ENCODE data around the gene SLC38A10.
"Not testable (repeated sequence)": the region's sequence is repeated elsewhere in the genome, so short reads cannot be mapped to it uniquely, and the experiment has no call there.

SLC38A10 gene

DNA sequence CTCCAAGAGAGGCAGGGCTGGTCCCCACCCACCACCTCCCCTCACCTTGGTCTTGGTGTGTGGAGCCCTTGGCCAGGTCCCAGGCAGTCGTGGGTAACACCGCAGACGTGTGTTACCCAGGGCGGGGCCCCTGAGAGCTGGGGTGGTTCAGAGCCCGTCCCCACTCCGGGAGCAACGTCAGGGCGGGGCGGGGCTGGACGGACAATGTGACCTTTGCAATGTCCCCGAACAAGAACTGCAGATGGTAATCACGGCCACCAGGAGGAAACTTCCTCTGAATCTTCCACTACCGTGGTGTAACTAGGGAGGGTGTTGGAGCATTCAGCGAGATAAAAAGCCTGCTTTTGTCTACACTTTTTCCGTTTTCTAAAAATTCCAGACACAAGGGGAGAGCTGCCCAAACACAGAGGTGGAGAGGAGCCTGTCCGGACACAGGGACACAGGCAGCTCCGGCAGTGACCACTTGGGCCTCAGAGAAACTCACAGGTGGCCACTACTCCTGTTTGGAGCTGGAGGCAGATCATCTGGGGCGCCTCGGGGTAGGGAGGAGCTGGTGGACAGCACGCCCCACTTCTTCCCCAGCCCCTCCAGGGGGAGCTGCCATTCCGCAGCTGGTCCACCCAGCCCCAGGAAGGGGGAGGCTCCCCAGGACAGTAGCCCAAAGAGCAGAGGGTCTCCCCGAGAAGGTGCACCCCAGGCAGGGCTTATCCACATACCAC lies 14.2 kb upstream of the SLC38A10 start:
- H3K27me3 ChIP-seq (ENCODE audit: control insufficient read depth, low read length), result no peaks in the 10 kb centered on the region
- no peak overlapping the region for H3K4me3 ChIP-seq (ENCODE audit: low read length)
- no peaks in the 10 kb centered on the region for H3K36me3 ChIP-seq (ENCODE audit: control insufficient read depth, low read length)
- TF ChIP-seq, protein P1, sequence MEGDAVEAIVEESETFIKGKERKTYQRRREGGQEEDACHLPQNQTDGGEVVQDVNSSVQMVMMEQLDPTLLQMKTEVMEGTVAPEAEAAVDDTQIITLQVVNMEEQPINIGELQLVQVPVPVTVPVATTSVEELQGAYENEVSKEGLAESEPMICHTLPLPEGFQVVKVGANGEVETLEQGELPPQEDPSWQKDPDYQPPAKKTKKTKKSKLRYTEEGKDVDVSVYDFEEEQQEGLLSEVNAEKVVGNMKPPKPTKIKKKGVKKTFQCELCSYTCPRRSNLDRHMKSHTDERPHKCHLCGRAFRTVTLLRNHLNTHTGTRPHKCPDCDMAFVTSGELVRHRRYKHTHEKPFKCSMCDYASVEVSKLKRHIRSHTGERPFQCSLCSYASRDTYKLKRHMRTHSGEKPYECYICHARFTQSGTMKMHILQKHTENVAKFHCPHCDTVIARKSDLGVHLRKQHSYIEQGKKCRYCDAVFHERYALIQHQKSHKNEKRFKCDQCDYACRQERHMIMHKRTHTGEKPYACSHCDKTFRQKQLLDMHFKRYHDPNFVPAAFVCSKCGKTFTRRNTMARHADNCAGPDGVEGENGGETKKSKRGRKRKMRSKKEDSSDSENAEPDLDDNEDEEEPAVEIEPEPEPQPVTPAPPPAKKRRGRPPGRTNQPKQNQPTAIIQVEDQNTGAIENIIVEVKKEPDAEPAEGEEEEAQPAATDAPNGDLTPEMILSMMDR (IDR thresholded peaks at IDR 0.05; ENCODE audit: low read depth, low read length, poor library complexity, severe bottlenecking), result no peak
- H3K9me2 ChIP-seq (replicated peaks; ENCODE audit: control insufficient read depth, low read length), result no peaks in the 10 kb centered on the region
- no peaks in the 10 kb centered on the region for H3K79me2 ChIP-seq (ENCODE audit: control insufficient read depth, low read length)
- H3F3A ChIP-seq (ENCODE audit: control insufficient read depth, insufficient read depth), result no peaks in the 10 kb centered on the region
- no peak overlapping the region for H3K27ac ChIP-seq (ENCODE audit: low read depth, low read length)
- H4K20me1 ChIP-seq (ENCODE audit: control insufficient read depth, insufficient read depth, low read depth, low read length), result no peaks in the 10 kb centered on the region
- H3K4me2 ChIP-seq (ENCODE audit: low read length), result no peak overlapping the region
- no peaks in the 10 kb centered on the region for H3K9me3 ChIP-seq (ENCODE audit: control insufficient read depth, insufficient read depth, low read length)
- H3K4me1 ChIP-seq (ENCODE audit: control insufficient read depth, low read length), result no peaks in the 10 kb centered on the region

DNA sequence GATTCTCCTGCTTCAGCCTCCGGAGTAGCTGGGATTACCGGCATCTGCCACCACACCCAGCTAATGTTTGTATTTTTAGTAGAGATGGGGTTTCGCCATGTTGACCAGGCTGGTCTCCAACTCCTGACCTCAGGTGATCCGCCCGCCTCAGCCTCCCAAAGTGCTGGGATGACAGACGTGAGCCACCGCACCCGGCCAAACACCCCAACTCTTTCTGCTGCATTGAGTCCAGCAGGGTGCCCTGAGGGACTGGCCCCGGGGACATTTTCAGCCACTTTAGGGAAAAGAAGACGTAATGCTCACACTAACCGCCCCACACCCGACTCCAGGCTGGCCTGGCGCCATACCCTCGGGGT lies 13.7 kb upstream of the SLC38A10 start:
- not testable (repeated sequence) for H3K4me2 ChIP-seq (ENCODE audit: low read length); H3K27ac ChIP-seq (ENCODE audit: low read depth, low read length); H3F3A ChIP-seq (ENCODE audit: control insufficient read depth, insufficient read depth); H3K4me1 ChIP-seq (ENCODE audit: control insufficient read depth, low read length); H3K79me2 ChIP-seq (ENCODE audit: control insufficient read depth, low read length); H3K27me3 ChIP-seq (ENCODE audit: control insufficient read depth, low read length); H3K36me3 ChIP-seq (ENCODE audit: control insufficient read depth, low read length); H3K9me3 ChIP-seq (ENCODE audit: control insufficient read depth, insufficient read depth, low read length); H4K20me1 ChIP-seq (ENCODE audit: control insufficient read depth, insufficient read depth, low read depth, low read length); H3K9me2 ChIP-seq (replicated peaks; ENCODE audit: control insufficient read depth, low read length); H3K4me3 ChIP-seq (ENCODE audit: low read length)

DNA sequence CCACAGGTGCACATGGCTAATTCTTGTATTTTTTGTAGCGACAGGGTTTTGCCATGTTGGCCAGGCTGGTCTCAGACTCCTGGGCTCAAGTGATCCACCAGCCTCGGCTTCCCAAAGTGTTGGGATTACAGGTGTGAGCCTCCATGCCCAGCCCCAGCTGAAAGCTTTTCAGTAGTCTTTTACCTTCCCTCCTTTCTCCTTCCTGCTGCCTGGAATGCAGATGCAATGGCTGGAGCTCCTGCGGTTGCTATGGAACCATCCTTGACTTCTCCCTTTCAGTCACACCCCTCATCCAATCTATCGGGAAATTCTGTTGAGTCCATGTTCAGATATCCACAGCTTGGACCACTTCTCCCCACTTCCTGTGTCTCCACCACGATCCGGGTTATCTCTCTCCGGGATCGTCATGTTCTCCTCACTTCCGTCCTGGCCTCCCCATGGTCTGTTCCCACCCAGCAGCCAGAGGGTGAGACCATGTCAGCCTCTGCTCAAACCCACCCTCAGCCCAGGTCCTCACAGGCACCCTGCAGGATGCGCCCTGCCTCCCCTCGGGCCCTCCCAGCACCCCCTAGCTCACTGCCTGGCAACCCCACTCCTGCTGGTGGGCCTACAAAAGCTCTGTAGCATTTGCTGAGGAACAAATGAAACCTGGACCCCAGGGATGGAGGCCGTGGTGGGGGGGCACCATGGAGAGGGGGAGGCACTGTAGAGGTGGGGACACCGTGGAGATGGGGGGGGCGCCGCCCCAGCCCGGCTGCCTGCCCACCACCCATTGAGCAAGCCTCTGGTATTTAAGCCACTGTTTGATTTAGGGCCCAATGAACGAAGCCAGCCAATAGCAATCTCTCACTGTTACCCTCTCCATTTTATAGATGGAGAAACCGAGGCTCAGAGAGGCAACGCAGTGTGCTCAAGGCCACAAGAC lies 12.8 kb upstream of the SLC38A10 start:
- TF ChIP-seq, protein P1 (IDR thresholded peaks at IDR 0.05; ENCODE audit: low read depth, low read length, poor library complexity, severe bottlenecking), result no peak
- no peak for TF ChIP-seq EZH2phosphoT487 (IDR thresholded peaks at IDR 0.05; ENCODE audit: borderline replicate concordance, low read length)
- H3K27ac ChIP-seq (ENCODE audit: low read depth, low read length), result no peak overlapping the region
- H3K4me3 ChIP-seq (ENCODE audit: low read length), result no peak overlapping the region

DNA sequence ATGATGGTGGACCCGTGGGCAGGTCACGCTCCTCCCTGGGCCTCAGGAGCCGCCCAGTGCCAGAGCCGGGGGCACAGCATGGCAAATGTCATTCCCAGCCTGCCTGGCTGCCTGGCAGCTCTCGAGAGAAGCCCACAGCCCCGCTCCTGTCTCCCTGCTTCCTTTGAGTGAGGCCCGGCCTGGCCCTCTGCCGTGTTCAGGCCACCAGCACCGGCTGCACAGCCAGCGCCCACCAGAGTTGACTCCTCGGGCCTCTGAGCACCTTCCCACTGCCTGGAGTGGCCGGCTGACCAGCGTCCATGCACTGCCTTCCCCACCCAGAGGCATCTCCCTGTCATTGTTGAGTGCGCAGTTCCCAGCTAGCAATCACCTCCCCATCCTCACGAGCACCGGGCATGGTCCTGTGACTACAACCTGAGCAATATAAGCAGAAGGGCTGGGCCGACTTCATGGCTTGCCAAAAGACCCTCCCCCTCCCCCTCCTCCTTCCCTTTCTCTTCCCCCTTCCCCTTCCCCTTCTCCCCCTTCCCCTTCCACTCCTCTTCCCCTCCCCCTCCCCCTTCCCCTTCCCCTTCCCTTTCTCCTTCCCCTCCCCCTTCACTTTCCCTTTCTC lies 11.9 kb upstream of the SLC38A10 start:
- Histone ChIP-seq H3K4me2 (ENCODE audit: low read length) (no peak overlapping the region), H3K27ac (ENCODE audit: low read depth, low read length) (no peak overlapping the region)
- no peak for TF ChIP-seq EZH2phosphoT487 (IDR thresholded peaks at IDR 0.05; ENCODE audit: borderline replicate concordance, low read length)
- TF ChIP-seq, protein P1 (IDR thresholded peaks at IDR 0.05; ENCODE audit: low read depth, low read length, poor library complexity, severe bottlenecking), result no peak

More for the DNA sequence above, 12.8 kb upstream of the SLC38A10 start:
- H3F3A ChIP-seq (ENCODE audit: control insufficient read depth, insufficient read depth), result no peaks in the 10 kb centered on the region
- no peaks in the 10 kb centered on the region for H3K27me3 ChIP-seq (ENCODE audit: control insufficient read depth, low read length)
- no peaks in the 10 kb centered on the region for H3K9me2 ChIP-seq (replicated peaks; ENCODE audit: control insufficient read depth, low read length)
- H3K9me3 ChIP-seq (ENCODE audit: control insufficient read depth, insufficient read depth, low read length), result no peaks in the 10 kb centered on the region
- no peaks in the 10 kb centered on the region for H4K20me1 ChIP-seq (ENCODE audit: control insufficient read depth, insufficient read depth, low read depth, low read length)
- no peaks in the 10 kb centered on the region for H3K36me3 ChIP-seq (ENCODE audit: control insufficient read depth, low read length)
- no peaks in the 10 kb centered on the region for H3K4me1 ChIP-seq (ENCODE audit: control insufficient read depth, low read length)
- H3K79me2 ChIP-seq (ENCODE audit: control insufficient read depth, low read length), result no peaks in the 10 kb centered on the region
- H3K4me2 ChIP-seq (ENCODE audit: low read length), result no peak overlapping the region

More for the DNA sequence above, 11.9 kb upstream of the SLC38A10 start:
- no peaks in the 10 kb centered on the region for H3K36me3 ChIP-seq (ENCODE audit: control insufficient read depth, low read length)
- no peaks in the 10 kb centered on the region for H3F3A ChIP-seq (ENCODE audit: control insufficient read depth, insufficient read depth)
- no peaks in the 10 kb centered on the region for H3K4me1 ChIP-seq (ENCODE audit: control insufficient read depth, low read length)
- no peak overlapping the region for H3K4me3 ChIP-seq (ENCODE audit: low read length)
- no peaks in the 10 kb centered on the region for H4K20me1 ChIP-seq (ENCODE audit: control insufficient read depth, insufficient read depth, low read depth, low read length)
- H3K9me2 ChIP-seq (replicated peaks; ENCODE audit: control insufficient read depth, low read length), result no peaks in the 10 kb centered on the region
- H3K79me2 ChIP-seq (ENCODE audit: control insufficient read depth, low read length), result no peaks in the 10 kb centered on the region
- no peaks in the 10 kb centered on the region for H3K27me3 ChIP-seq (ENCODE audit: control insufficient read depth, low read length)
- no peaks in the 10 kb centered on the region for H3K9me3 ChIP-seq (ENCODE audit: control insufficient read depth, insufficient read depth, low read length)
